ENCODE results near the gene CASP7.

GRCh38 chr10:113631684-113632367 is 47.9 kb upstream of the CASP7 start:
- no peak for TF ChIP-seq CTCF (IDR thresholded peaks at IDR 0.05)
- TF ChIP-seq POLR2AphosphoS5 (IDR thresholded peaks at IDR 0.05), result no peak
- no peak for TF ChIP-seq POLR2A (IDR thresholded peaks at IDR 0.05)
